HG02642 (cell line): ENCODE results near the gene MANSC1.
"Not testable (repeated sequence)": the region's sequence is repeated elsewhere in the genome, so short reads cannot be mapped to it uniquely, and the experiment has no call there.

Experiments used
- ATAC-seq: cut with Tn5 transposase; IDR thresholded peaks from one replicate; pipeline ENCODE4 v1.9.1; 2021; ENCODE audit warnings: mild to moderate bottlenecking; ENCODE audit not compliant: unreplicated experiment, poor library complexity

The MANSC1 gene

GRCh38 chr12:12331896-12332295 lies 18.1 kb downstream of the MANSC1 start:
- no peak for ATAC-seq

DNA sequence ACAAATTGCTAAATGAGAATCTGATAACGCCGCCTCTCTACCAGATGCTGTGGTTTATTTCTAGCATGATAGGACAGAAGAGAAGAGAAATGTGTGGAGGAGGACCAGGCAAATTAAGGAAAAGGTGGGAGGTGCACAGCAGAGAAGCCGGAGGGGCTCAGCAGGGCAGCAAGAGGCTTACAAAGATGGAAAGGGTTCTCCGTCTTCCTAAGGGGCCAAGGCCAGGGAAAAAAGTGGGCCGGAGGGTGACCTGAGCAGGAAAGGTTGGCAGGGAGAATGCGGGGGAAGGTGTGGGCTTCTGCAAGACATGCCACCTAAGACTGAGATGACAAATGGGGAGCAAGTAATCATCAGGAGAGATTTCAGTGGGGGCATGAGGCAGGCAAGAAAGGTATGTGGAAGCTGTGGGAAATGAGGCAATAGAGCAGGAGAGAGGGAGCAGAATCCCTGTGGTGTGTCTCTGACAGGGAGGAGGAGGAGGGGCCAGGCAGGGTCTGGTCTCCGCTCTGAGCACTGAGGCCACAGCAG lies 18.7 kb downstream of the MANSC1 start:
- ATAC-seq, result no peak

DNA sequence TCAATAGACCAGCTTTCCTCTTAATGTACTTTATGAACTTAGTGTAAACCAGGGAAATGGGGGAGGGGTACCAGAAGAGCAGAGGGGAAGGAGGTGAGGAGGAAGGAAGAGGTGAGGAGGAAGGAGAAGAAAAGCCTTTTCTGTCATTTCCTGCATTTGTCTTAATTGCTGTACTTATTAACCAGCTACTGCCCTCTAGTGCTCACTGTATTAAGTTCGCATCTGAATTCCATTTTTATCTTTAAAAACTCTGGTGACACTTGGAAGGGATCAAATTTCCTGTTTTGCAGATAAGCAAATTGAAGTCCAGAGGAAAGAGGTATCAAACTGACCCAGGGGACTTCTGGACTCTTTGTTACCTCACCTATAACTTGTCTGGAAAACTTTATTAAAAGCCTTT lies 22.2 kb downstream of the MANSC1 start:
- ATAC-seq, result no peak

DNA sequence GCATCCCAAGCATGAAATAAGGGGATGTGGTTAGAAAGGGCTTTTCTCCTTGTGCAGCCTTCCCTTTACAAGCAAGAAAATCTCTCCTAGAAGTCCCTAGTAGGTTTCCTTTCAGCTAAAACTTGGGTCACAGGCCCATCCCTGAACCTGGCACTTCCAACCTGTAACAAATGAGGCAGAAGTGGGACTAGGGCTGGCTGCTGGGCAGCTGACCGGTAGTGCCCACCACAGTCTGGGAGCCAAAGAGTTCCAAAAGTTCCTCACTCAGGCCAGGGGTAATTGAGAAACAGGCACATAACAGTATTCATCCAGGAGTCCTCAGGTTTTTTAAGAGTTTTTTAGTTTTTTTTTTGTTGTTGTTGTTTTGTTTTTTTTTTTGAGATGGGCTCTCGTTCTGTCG lies 23.8 kb downstream of the MANSC1 start:
- no peak for ATAC-seq

GRCh38 chr12:12323591-12323990 lies 26.5 kb downstream of the MANSC1 start:
- no peak for ATAC-seq

- ATAC-seq, result no peak
Observed at GRCh38 chr12:12323118-12323517, 26.9 kb downstream of the MANSC1 start.

DNA sequence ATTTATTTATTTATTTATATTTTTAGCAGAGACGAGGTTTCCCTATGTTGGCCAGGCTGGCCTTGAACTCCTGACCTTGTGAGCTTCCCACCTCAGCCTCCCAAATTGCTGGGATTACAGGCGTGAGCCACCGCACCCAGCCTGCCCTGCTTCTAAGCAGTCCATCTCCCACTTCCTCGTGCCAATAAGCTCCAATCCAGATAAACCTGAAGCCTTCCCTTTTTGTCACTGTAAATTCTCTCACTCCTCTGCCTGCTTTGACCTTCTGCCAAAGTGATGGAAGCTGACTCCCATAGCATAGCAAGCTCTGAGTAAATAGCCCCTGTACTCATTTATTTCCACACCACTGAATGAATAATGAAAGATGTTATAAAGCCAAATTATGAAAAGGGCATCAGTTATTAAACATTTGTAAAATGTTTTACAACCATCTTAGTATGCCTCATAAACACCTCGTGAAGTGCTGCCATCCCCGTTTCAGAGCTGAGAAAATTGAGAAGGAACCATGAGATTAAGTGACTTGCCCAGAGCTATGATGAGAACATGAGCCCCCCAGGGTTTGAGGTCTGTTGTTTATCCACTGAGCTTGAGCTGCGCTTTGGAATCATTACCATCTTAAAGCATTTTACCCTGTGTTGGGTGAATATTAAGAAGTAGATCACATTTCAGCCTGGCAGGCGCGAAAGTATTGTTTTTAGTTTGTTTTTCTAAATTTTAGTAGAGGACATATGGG lies 30.4 kb downstream of the MANSC1 start:
- no peak for ATAC-seq

- ATAC-seq, result no peak
Observed at GRCh38 chr12:12315838-12316237, 34.2 kb downstream of the MANSC1 start.

- not testable (repeated sequence) for ATAC-seq
Observed at GRCh38 chr12:12310695-12311094, 39.3 kb downstream of the MANSC1 start.

- no peak for ATAC-seq
Observed at GRCh38 chr12:12305568-12306300, 44.3 kb downstream of the MANSC1 start.

GRCh38 chr12:12302976-12303375 lies 47.1 kb downstream of the MANSC1 start:
- ATAC-seq, result no peak

DNA sequence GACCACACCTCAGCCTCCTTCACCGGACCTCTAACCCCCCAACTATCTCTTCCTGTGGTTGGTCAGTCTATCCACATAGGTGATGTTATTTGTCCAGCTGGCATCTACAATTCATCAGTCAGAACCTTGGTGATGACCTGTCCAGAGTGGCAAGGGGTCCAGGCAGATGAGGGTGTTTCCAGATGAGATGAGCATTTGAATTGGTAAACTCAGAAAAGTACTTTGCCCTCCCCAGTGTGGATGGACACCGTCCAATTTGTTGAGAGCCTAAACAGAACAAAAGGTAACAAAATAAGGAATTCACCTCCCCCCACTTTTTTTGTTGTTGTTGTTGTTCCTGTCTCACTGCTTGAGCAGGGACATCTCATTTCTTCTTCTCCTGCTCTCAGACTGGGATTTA lies 48.9 kb downstream of the MANSC1 start:
- ATAC-seq, result no peak

DNA sequence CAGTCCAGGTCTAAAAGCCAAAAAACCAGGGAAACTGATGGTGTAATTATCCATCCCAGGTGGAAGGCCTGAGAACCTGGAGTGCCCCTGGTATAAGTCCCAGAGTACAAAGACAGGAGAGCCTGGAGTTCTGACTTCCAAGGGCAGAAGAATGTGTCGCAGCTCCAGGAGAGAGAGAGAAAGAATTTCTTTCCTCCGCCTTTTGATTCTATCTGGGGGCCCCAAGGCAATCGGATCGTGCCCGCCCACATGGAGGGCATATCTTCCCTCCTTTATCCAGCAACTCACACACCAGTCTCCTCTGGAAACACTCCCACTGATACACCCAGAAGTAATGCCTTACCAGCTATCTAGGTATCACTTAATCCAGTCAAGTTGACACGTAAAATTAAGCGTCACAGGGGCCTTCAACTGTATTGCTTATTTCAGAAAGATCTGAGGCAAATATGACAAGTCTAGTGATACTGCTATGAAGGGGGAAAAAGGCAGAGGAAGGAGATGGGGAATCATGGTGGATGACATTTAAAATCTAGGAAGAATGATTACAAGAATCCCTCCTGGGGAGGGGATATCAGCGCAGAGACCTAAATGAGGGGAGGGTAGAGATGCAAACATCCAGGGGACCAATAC lies 52.7 kb downstream of the MANSC1 start:
- no peak for ATAC-seq

- no peak for ATAC-seq
Observed at GRCh38 chr12:12294215-12295005, 55.6 kb downstream of the MANSC1 start.

- no peak for ATAC-seq
Observed at GRCh38 chr12:12290206-12290605, 59.8 kb downstream of the MANSC1 start.

GRCh38 chr12:12286441-12286840 lies 63.6 kb downstream of the MANSC1 start:
- ATAC-seq, result no peak

GRCh38 chr12:12282761-12283425 lies 67.1 kb downstream of the MANSC1 start:
- ATAC-seq, result no peak

GRCh38 chr12:12282202-12282601 lies 67.8 kb downstream of the MANSC1 start:
- ATAC-seq, result no peak

- no peak for ATAC-seq
Observed at GRCh38 chr12:12281134-12281533, 68.9 kb downstream of the MANSC1 start.

DNA sequence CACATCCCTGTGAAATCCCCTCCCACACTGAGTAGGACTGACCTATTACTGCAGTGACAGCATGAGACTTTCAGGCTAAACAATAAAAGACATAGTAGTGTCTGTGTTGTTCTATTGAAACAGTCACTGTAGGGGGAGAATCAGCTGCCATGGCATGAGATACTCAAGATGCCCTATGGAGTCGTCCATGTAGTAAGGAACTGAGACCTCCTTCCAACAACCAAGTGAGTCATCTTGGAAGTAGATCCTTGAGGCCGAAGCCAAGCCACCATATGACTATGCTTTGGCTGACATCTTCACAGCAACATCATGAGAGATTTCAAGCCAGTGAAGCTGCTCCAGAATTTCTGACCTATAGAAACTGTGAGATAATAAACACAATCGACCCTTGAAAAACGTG lies 71.1 kb downstream of the MANSC1 start:
- ATAC-seq, result no peak
